Measurements from ENCODE around the gene PSMA7. TPM values are rescaled to one million over a fixed set of nuclear protein-coding genes. Genes with fewer than 3 reads are reported as not detected.
"Not testable (repeated sequence)": the region's sequence is repeated elsewhere in the genome, so short reads cannot be mapped to it uniquely, and the experiment has no call there.

The PSMA7 gene
- total RNA-seq, 1 donor = 295 TPM

DNA sequence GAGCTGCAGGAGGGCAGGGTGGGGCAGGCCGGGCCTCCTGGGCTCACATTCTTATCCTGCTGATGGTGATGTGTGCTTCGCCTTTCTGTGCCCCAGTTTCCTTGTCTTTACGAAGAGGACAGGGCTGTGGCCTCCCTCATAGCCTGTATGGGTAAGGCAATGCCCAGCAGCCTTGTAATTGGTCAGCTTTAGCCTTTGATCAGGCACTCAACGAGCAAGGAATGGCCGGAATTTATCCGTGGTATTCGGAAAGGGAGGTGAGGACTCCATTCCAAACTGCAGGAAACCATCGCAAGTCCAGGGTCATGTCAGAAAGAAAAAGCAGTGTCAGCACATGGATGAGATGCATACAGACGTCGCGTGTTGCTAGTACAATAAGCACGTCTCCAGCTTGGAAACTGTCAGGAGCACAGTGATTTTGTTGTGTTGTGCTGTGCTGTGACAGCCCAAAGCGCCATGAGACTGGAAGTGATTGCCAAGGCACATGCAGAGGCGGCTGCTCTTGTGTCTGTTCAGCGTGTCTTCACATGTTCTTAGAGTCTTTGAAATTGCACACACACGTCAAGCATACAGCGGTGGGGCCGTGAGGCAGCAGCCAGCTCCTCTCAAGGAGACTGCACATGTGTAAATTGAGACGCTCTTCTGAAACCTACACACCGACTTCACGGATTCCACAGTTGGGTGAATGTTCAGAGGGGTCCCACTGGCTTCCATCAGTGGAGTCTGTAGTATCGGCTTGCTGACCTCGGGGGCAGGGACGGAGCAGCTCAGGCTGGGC lies 6.5 kb upstream of the PSMA7 start:
- H3K4me3 ChIP-seq (ENCODE audit: low read depth, low read length) = no peak overlapping the region
- TF ChIP-seq, protein P1, sequence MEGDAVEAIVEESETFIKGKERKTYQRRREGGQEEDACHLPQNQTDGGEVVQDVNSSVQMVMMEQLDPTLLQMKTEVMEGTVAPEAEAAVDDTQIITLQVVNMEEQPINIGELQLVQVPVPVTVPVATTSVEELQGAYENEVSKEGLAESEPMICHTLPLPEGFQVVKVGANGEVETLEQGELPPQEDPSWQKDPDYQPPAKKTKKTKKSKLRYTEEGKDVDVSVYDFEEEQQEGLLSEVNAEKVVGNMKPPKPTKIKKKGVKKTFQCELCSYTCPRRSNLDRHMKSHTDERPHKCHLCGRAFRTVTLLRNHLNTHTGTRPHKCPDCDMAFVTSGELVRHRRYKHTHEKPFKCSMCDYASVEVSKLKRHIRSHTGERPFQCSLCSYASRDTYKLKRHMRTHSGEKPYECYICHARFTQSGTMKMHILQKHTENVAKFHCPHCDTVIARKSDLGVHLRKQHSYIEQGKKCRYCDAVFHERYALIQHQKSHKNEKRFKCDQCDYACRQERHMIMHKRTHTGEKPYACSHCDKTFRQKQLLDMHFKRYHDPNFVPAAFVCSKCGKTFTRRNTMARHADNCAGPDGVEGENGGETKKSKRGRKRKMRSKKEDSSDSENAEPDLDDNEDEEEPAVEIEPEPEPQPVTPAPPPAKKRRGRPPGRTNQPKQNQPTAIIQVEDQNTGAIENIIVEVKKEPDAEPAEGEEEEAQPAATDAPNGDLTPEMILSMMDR (IDR thresholded peaks at IDR 0.05; ENCODE audit: insufficient read depth, low read depth, low read length) = no peak
- DNase-seq (ENCODE audit: low read depth) = no peak

DNA sequence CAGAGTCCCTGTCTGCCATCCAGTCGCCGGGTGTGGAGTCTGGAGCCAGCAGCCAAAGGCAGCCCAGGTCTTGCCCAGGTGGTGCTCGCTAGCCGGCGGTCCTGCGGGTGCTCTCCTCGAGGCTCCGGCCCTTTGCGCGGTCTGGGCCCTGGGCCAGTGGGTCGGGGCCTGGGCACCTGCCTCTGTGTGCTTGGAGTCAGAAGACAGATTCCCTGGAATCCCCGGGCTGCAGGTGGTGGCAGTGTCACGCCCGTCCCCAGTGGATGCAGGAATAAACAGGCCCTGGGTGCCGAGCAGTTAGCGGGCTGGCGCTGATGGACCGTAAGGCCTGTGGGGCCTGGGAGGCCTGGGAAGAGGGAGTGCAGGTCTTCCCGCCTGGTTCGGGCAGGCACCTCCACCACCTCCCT lies 5.7 kb upstream of the PSMA7 start:
- TF ChIP-seq, protein P1 (IDR thresholded peaks at IDR 0.05; ENCODE audit: insufficient read depth, low read depth, low read length) = no peak
- DNase-seq (ENCODE audit: low read depth) = no peak
- H3K4me3 ChIP-seq (ENCODE audit: low read depth, low read length) = no peak overlapping the region

DNA sequence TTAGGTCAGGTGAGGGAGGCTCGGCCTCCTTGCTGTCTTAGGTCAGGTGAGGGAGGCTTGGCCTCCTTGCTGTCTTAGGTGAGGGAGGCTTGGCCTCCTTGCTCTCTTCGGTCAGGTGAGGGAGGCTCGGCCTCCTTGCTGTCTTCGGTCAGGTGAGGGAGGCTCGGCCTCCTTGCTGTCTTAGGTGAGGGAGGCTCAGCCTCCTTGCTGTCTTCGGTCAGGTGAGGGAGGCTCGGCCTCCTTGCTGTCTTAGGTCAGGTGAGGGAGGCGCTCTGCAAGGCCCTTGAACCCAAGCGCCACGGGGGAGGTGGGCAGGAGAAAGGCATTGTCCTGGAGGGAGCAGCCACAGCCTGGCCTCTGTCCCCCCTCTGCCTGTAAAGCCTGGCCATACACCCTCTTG lies 5.2 kb upstream of the PSMA7 start:
- not testable (repeated sequence) for DNase-seq (ENCODE audit: low read depth); H3K4me3 ChIP-seq (ENCODE audit: low read depth, low read length)

DNA sequence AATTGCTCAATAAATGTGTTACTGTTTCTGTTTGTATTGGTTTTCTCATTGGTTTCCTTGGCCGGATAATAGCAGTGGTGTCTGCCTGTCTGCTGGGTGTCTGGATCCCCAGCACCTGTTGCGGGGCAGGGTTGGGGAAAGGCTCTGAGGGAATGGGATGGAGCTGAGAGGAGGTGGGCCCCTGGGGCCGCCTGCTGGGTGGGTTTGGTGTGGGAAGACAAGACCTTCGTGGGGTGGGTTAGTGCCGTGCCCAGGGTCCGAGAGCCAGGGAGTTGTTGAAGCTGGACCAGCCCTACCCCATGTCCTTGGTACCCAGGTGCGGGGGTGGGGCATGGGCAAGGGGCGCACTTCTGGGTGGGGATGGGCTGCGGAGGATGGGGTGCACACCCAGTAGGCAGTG lies 4.3 kb upstream of the PSMA7 start:
- no peak overlapping the region for H3K4me3 ChIP-seq (ENCODE audit: low read depth, low read length)
- TF ChIP-seq, protein P1 (IDR thresholded peaks at IDR 0.05; ENCODE audit: insufficient read depth, low read depth, low read length) = no peak
- DNase-seq (ENCODE audit: low read depth) = no peak

DNA sequence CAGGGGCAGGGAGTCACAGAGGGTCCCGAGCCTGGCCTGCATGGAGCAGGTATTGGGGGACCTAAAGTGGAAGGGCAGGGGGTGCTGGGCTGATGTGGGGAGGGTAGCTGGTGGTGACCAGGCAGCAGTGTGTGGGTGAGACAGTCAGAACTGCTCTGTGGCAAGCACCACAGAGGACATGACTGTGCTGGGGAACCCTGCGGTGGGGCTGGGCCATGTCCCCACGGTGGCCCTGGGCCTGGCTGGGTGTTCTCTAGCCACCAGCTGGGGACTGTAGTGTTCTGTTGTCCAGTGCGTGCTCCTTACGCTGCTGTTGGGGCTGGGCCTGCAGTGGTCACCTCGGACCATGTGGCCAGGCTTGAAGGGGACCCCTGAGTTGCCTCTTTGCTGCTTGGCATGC lies 3.9 kb upstream of the PSMA7 start:
- H3K4me3 ChIP-seq (ENCODE audit: low read depth, low read length) = no peak overlapping the region
- TF ChIP-seq, protein P1 (IDR thresholded peaks at IDR 0.05; ENCODE audit: insufficient read depth, low read depth, low read length) = no peak
- no peak for DNase-seq (ENCODE audit: low read depth)

DNA sequence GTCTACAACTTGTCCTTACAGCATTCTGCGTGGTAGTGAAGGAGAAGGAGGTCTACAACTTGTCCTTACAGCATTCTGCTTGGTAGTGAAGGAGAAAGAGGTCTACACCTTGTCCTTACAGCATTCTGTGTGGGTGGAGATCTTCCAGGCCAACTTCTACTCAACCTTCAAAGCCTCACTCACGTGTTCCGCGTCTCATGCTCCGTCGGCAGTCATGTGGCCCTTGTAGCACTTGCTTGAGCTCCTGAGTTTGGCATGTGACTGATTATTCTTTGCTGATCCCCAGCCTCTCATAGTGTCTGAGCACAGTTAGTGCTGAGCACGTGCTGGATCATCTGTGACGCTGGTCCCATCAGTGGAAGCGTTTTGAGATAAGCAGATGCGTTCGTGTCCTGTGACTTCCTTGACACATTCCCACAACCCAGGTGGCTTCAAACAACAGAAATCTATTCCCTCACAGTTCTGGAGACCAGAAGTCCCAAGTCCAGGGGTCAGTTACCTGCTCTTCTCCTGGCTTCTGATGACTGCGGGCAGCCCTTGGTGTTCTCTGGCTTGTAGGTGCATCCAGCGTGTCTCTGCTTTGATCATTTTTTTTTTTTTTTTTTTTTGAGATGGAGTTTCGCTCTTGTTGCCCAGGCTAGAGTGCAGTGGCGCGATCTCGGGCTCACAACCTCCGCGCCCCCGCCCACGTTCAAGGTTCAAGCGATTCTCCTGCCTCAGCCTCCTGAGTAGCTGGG lies 3.0 kb upstream of the PSMA7 start:
- TF ChIP-seq, protein P1 (IDR thresholded peaks at IDR 0.05; ENCODE audit: insufficient read depth, low read depth, low read length) = no peak
- no peak overlapping the region for H3K4me3 ChIP-seq (ENCODE audit: low read depth, low read length)
- no peak for DNase-seq (ENCODE audit: low read depth)

DNA sequence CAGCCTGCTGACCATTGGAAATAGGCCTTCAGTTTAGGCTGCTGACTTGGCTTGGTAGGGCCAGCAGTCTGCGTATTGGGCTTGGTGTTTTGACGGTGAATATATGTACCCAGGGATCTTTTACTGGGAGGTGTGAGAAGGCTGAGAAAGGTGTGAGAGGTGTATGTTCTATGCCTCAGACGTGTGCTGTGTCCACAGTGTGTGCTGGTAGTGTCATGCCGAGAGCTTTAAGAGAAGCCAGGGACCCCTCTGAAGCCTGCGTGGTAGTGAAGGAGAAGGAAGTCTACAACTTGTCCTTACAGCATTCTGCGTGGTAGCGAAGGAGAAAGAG lies 2.5 kb upstream of the PSMA7 start:
- H3K4me3 ChIP-seq (ENCODE audit: low read depth, low read length) = no peak overlapping the region
- DNase-seq (ENCODE audit: low read depth) = no peak
- TF ChIP-seq, protein P1 (IDR thresholded peaks at IDR 0.05; ENCODE audit: insufficient read depth, low read depth, low read length) = no peak
